ENCODE results near the gene MAN1A1. TPM values are rescaled to one million over a fixed set of nuclear protein-coding genes. Genes with fewer than 3 reads are reported as not detected.

The MAN1A1 gene
- 11.3 to 20.2 TPM (median 14.6 TPM) in 3 replicates for polyA plus RNA-seq
- polyA plus RNA-seq (2011; ENCODE audit: low read depth), result 1.7 TPM
- polyA plus RNA-seq (2011; cell fraction: cytosol; rRNA removed), result 5.5 and 9.8 TPM in 2 replicates
- 23.7 and 29.9 TPM in 2 replicates for polyA plus RNA-seq (2011; cell fraction: nucleus; rRNA removed)
- polyA plus RNA-seq (2012; ENCODE audit: low replicate concordance), result 2.9 and 14.9 TPM in 2 replicates
- polyA minus RNA-seq, result 2.6 to 11.5 TPM (median 6.2 TPM) in 3 replicates
- 7.1 TPM for polyA minus RNA-seq (2011; cell fraction: cytosol; rRNA and poly(A)+ RNA removed)
- 18.1 and 30.5 TPM in 2 replicates for polyA minus RNA-seq (2011; cell fraction: nucleus; rRNA and poly(A)+ RNA removed)

- TF ChIP-seq, protein P1, sequence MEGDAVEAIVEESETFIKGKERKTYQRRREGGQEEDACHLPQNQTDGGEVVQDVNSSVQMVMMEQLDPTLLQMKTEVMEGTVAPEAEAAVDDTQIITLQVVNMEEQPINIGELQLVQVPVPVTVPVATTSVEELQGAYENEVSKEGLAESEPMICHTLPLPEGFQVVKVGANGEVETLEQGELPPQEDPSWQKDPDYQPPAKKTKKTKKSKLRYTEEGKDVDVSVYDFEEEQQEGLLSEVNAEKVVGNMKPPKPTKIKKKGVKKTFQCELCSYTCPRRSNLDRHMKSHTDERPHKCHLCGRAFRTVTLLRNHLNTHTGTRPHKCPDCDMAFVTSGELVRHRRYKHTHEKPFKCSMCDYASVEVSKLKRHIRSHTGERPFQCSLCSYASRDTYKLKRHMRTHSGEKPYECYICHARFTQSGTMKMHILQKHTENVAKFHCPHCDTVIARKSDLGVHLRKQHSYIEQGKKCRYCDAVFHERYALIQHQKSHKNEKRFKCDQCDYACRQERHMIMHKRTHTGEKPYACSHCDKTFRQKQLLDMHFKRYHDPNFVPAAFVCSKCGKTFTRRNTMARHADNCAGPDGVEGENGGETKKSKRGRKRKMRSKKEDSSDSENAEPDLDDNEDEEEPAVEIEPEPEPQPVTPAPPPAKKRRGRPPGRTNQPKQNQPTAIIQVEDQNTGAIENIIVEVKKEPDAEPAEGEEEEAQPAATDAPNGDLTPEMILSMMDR (optimal IDR thresholded peaks at IDR 0.05 in 1 of 3, IDR thresholded peaks at IDR 0.05 in 1 of 3, conservative IDR thresholded peaks at IDR 0.05 in 1 of 3; ENCODE audit: extremely low read depth in 1 of 3, insufficient read depth in 2 of 3, low read length in 3 of 3), result peak in 2 of 3 experiments; percentile 9 to 42
- no peak for TF ChIP-seq EZH2 (IDR thresholded peaks at IDR 0.05; ENCODE audit: low read length)
- Histone ChIP-seq H3K36me3 (ENCODE audit: control insufficient read depth in 2 of 2, extremely low read depth in 1 of 2, insufficient read depth in 2 of 2, low read length in 2 of 2) (no peaks in the 10 kb centered on the region), H3K27me3 (ENCODE audit: control insufficient read depth, extremely low read depth, insufficient read depth, low read length) (no peaks in the 10 kb centered on the region), H3K4me2 (ENCODE audit: control insufficient read depth, extremely low read depth, insufficient read depth, low read depth, low read length) (peak within 1 kb of the TSS; percentile 99), H3K4me3 (ENCODE audit: control insufficient read depth in 2 of 3, extremely low read depth in 1 of 3, insufficient read depth in 2 of 3, low read depth in 1 of 3, low read length in 3 of 3) (peak within 1 kb of the TSS; percentile 73 to 92 (median 89)), H3K9me1 (ENCODE audit: control insufficient read depth, extremely low read depth, insufficient read depth, low read length) (peaks cover 2% of the 10 kb centered on the region), H3K27ac (ENCODE audit: control insufficient read depth, insufficient read depth, low read length) (peak within 1 kb of the TSS; percentile 77), H3K9ac (ENCODE audit: control insufficient read depth, extremely low read depth, insufficient read depth, low read length) (peak within 1 kb of the TSS; percentile 68), H2AFZ (ENCODE audit: control insufficient read depth, low read length) (peak within 1 kb of the TSS; percentile 85), H3K79me2 (ENCODE audit: control insufficient read depth, insufficient read depth, low read length) (peaks cover 24% of the 10 kb centered on the region), H3K9me3 (ENCODE audit: control insufficient read depth, low read depth, low read length) (no peaks in the 10 kb centered on the region), H4K20me1 (ENCODE audit: control insufficient read depth, extremely low read depth, insufficient read depth, low read length) (no peaks in the 10 kb centered on the region), H3K4me1 (ENCODE audit: control insufficient read depth, extremely low read depth, insufficient read depth, low read length) (peaks cover 21% of the 10 kb centered on the region)
- FAIRE-seq, result no peak
- no peak for DNase-seq (ENCODE audit: low read depth, low spot score)
- dilution Hi-C loops (cut with MboI; ENCODE audit: extremely low pct_ligation_motif_present, low sequenced_read_pairs), result no loop called here
Observed at GRCh38 chr6:119349361-119350201, at the start of gene MAN1A1. Gene MAN1A1 (minus strand): TSS chr6:119349761. CDS start chr6:119349065, 696 bp downstream.

GRCh38 chr6:119395192-119395591 lies 45.6 kb upstream of the MAN1A1 start:
- H3K9ac ChIP-seq (ENCODE audit: control insufficient read depth, extremely low read depth, insufficient read depth, low read length), result no peak overlapping the region
- H4K20me1 ChIP-seq (ENCODE audit: control insufficient read depth, extremely low read depth, insufficient read depth, low read length), result no peaks in the 10 kb centered on the region
- no peaks in the 10 kb centered on the region for H3K79me2 ChIP-seq (ENCODE audit: control insufficient read depth, insufficient read depth, low read length)
- H3K9me3 ChIP-seq (ENCODE audit: control insufficient read depth, low read depth, low read length), result no peaks in the 10 kb centered on the region
- H3K27me3 ChIP-seq (ENCODE audit: control insufficient read depth, extremely low read depth, insufficient read depth, low read length), result no peaks in the 10 kb centered on the region
- H2AFZ ChIP-seq (ENCODE audit: control insufficient read depth, low read length), result no peak overlapping the region
- dilution Hi-C loops (cut with MboI; ENCODE audit: extremely low pct_ligation_motif_present, low sequenced_read_pairs), result no loop called here
- no peak overlapping the region for H3K27ac ChIP-seq (ENCODE audit: control insufficient read depth, insufficient read depth, low read length)
- H3K4me2 ChIP-seq (ENCODE audit: control insufficient read depth, extremely low read depth, insufficient read depth, low read depth, low read length), result no peak overlapping the region
- no peaks in the 10 kb centered on the region for H3K9me1 ChIP-seq (ENCODE audit: control insufficient read depth, extremely low read depth, insufficient read depth, low read length)
- H3K4me1 ChIP-seq (ENCODE audit: control insufficient read depth, extremely low read depth, insufficient read depth, low read length), result no peaks in the 10 kb centered on the region
- no peak overlapping the region for H3K4me3 ChIP-seq (ENCODE audit: control insufficient read depth in 2 of 3, extremely low read depth in 1 of 3, insufficient read depth in 2 of 3, low read depth in 1 of 3, low read length in 3 of 3)
- H3K36me3 ChIP-seq (ENCODE audit: control insufficient read depth in 2 of 2, extremely low read depth in 1 of 2, insufficient read depth in 2 of 2, low read length in 2 of 2), result no peaks in the 10 kb centered on the region
- TF ChIP-seq EZH2 (IDR thresholded peaks at IDR 0.05; ENCODE audit: low read length), result no peak
- TF ChIP-seq, protein P1 (optimal IDR thresholded peaks at IDR 0.05 in 1 of 3, IDR thresholded peaks at IDR 0.05 in 1 of 3, conservative IDR thresholded peaks at IDR 0.05 in 1 of 3; ENCODE audit: extremely low read depth in 1 of 3, insufficient read depth in 2 of 3, low read length in 3 of 3), result no peak
- FAIRE-seq (no peak), DNase-seq (ENCODE audit: low read depth, low spot score) (no peak)

All from keratinocyte (primary cell).